Measurements from ENCODE around the gene PLEKHO2.

PLEKHO2 gene

DNA sequence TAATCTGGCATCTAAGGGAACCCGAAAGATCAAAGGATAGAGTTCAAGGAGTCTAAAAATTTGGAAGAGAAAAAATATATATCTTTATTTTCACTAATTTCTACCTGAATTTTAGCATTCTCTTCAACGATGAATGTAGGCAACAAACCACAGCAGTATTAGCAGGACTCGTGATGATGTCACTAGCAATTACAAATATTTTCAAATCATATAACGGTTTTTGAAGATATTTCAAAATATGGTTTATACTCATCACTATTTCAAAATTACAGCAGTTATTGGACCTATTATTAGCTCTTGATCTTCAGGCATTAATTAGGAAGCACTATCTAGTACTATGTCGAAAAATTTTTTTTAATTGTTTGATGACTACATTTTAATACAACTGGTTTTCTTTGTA is 43.0 kb downstream of the PLEKHO2 start:
- FAIRE-seq (no peak), DNase-seq (ENCODE audit: insufficient read length, low spot score) (no peak)
- TF ChIP-seq POLR2AphosphoS5 (IDR thresholded peaks at IDR 0.05; ENCODE audit: low read depth, low read length) (no peak), POU2F2 (IDR thresholded peaks at IDR 0.05; ENCODE audit: low read depth, low read length) (no peak), TAF1 (IDR thresholded peaks at IDR 0.05; ENCODE audit: low read depth, low read length) (no peak), PAX5 (IDR thresholded peaks at IDR 0.05; ENCODE audit: insufficient read depth, low read length, severe bottlenecking) (no peak), POLR2A (IDR thresholded peaks at IDR 0.05; ENCODE audit: low read depth, low read length) (no peak), SPI1 (IDR thresholded peaks at IDR 0.05; ENCODE audit: low read depth, low read length) (no peak)

DNA sequence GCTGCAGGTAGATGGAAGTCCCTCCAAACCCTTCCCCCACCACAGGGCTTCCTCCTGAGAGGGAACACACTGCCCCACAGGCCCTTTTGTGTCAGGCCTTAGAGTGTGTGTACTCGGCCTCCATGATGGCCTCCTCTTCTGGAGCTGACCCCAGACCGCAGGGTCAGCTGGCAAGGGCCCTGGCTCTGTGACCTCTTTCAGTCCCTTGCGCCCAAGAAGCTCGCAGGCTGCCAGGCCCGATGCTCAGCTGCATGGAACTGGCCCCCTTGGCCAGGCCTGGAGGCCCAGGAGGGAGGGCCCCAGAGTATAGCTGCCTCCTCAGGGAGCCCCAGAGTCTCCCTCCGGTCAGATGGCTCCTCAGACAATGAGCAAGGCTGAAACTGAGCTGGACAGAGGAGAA is 46.6 kb downstream of the PLEKHO2 start:
- FAIRE-seq: no peak
- TF ChIP-seq TAF1 (IDR thresholded peaks at IDR 0.05; ENCODE audit: low read depth, low read length) (no peak), POLR2A (IDR thresholded peaks at IDR 0.05; ENCODE audit: low read depth, low read length) (no peak), SPI1 (IDR thresholded peaks at IDR 0.05; ENCODE audit: low read depth, low read length) (no peak), POLR2AphosphoS5 (IDR thresholded peaks at IDR 0.05; ENCODE audit: low read depth, low read length) (no peak), POU2F2 (IDR thresholded peaks at IDR 0.05; ENCODE audit: low read depth, low read length) (no peak), PAX5 (IDR thresholded peaks at IDR 0.05; ENCODE audit: insufficient read depth, low read length, severe bottlenecking) (no peak)
- no peak for DNase-seq (ENCODE audit: insufficient read length, low spot score)

GRCh38 chr15:64891561-64891960 is 49.8 kb downstream of the PLEKHO2 start:
- TF ChIP-seq TAF1 (IDR thresholded peaks at IDR 0.05; ENCODE audit: low read depth, low read length): no peak
- no peak for TF ChIP-seq POU2F2 (IDR thresholded peaks at IDR 0.05; ENCODE audit: low read depth, low read length)
- no peak for TF ChIP-seq POLR2A (IDR thresholded peaks at IDR 0.05; ENCODE audit: low read depth, low read length)
- no peak for TF ChIP-seq PAX5 (IDR thresholded peaks at IDR 0.05; ENCODE audit: insufficient read depth, low read length, severe bottlenecking)
- peak; percentile 54 for TF ChIP-seq SPI1 (IDR thresholded peaks at IDR 0.05; ENCODE audit: low read depth, low read length)
- TF ChIP-seq POLR2AphosphoS5 (IDR thresholded peaks at IDR 0.05; ENCODE audit: low read depth, low read length): no peak
- DNase-seq (ENCODE audit: insufficient read length, low spot score): no peak
- no peak for FAIRE-seq

DNA sequence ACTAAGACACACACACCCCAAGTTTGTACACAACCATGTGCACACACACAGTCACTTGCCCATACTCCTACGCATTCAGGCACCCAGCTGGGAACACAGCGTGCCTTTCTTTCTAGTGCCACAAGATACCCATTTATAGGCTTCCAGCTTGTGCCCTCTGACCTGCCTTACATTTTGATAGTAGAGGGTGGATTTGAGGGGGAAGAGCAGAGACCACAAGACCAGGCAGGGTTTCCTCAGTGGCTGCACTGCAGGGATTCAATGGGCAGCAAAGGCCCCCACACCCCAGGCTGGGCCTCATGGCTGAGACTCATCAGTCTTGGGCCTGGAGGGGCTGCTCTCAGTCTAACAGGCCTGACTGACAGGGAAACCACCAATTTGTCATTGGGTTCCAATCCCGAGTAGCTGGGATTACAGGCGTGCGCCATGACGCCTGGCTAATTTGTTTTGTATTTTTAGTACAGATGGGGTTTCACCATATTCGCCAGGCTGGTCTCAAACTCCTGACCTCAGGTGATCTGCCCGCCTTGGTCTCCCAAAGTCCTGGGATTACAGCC is 51.2 kb downstream of the PLEKHO2 start:
- peak; percentile 68 for FAIRE-seq
- DNase-seq (ENCODE audit: insufficient read length, low spot score): no peak
- no peak for TF ChIP-seq POLR2AphosphoS5 (IDR thresholded peaks at IDR 0.05; ENCODE audit: low read depth, low read length)
- no peak for TF ChIP-seq POLR2A (IDR thresholded peaks at IDR 0.05; ENCODE audit: low read depth, low read length)
- no peak for TF ChIP-seq PAX5 (IDR thresholded peaks at IDR 0.05; ENCODE audit: insufficient read depth, low read length, severe bottlenecking)
- TF ChIP-seq POU2F2 (IDR thresholded peaks at IDR 0.05; ENCODE audit: low read depth, low read length): no peak
- TF ChIP-seq SPI1 (IDR thresholded peaks at IDR 0.05; ENCODE audit: low read depth, low read length): no peak
- no peak for TF ChIP-seq TAF1 (IDR thresholded peaks at IDR 0.05; ENCODE audit: low read depth, low read length)

GRCh38 chr15:64893481-64894394 is 52.0 kb downstream of the PLEKHO2 start:
- peak; percentile 96 for FAIRE-seq
- peak; percentile 62 for TF ChIP-seq POLR2AphosphoS5 (IDR thresholded peaks at IDR 0.05; ENCODE audit: low read depth, low read length)
- TF ChIP-seq PAX5 (IDR thresholded peaks at IDR 0.05; ENCODE audit: insufficient read depth, low read length, severe bottlenecking): peak; percentile 60
- peak; percentile 53; the same call in 1 of the 2 replicates for TF ChIP-seq SPI1 (IDR thresholded peaks at IDR 0.05; ENCODE audit: low read depth, low read length)
- peak; percentile 32; the same call in 1 of the 2 replicates for TF ChIP-seq POU2F2 (IDR thresholded peaks at IDR 0.05; ENCODE audit: low read depth, low read length)
- TF ChIP-seq POLR2A (IDR thresholded peaks at IDR 0.05; ENCODE audit: low read depth, low read length): peak; percentile 74
- TF ChIP-seq TAF1 (IDR thresholded peaks at IDR 0.05; ENCODE audit: low read depth, low read length): peak; percentile 57
- DNase-seq (ENCODE audit: insufficient read length, low spot score): peak; percentile 78

- TF ChIP-seq POLR2AphosphoS5 (IDR thresholded peaks at IDR 0.05; ENCODE audit: low read depth, low read length) (peak; percentile 71; the same call in 1 of the 2 replicates), POLR2A (IDR thresholded peaks at IDR 0.05; ENCODE audit: low read depth, low read length) (peak; percentile 59; the same call in 1 of the 2 replicates), PAX5 (IDR thresholded peaks at IDR 0.05; ENCODE audit: insufficient read depth, low read length, severe bottlenecking) (no peak), TAF1 (IDR thresholded peaks at IDR 0.05; ENCODE audit: low read depth, low read length) (no peak)
- FAIRE-seq (no peak), DNase-seq (ENCODE audit: insufficient read length, low spot score) (peak; percentile 59)
These were observed 52.8 kb downstream of the PLEKHO2 start for GRCh38 chr15:64894395-64895056.

- DNase-seq (ENCODE audit: insufficient read length, low spot score): peak; percentile 49
- peak; percentile 76 for FAIRE-seq
- no peak for TF ChIP-seq PAX5 (IDR thresholded peaks at IDR 0.05; ENCODE audit: insufficient read depth, low read length, severe bottlenecking)
- TF ChIP-seq POLR2A (IDR thresholded peaks at IDR 0.05; ENCODE audit: low read depth, low read length): peak; percentile 67
- TF ChIP-seq TAF1 (IDR thresholded peaks at IDR 0.05; ENCODE audit: low read depth, low read length): no peak
- peak; percentile 98 for TF ChIP-seq POU2F2 (IDR thresholded peaks at IDR 0.05; ENCODE audit: low read depth, low read length)
- peak; percentile 39; the same call in 1 of the 2 replicates for TF ChIP-seq SPI1 (IDR thresholded peaks at IDR 0.05; ENCODE audit: low read depth, low read length)
- no peak for TF ChIP-seq POLR2AphosphoS5 (IDR thresholded peaks at IDR 0.05; ENCODE audit: low read depth, low read length)
These were observed 53.8 kb downstream of the PLEKHO2 start for GRCh38 chr15:64895285-64896065.

GRCh38 chr15:64896371-64897069 is 54.8 kb downstream of the PLEKHO2 start:
- FAIRE-seq (no peak), DNase-seq (ENCODE audit: insufficient read length, low spot score) (no peak)
- TF ChIP-seq PAX5 (IDR thresholded peaks at IDR 0.05; ENCODE audit: insufficient read depth, low read length, severe bottlenecking) (no peak), POLR2AphosphoS5 (IDR thresholded peaks at IDR 0.05; ENCODE audit: low read depth, low read length) (no peak), POLR2A (IDR thresholded peaks at IDR 0.05; ENCODE audit: low read depth, low read length) (no peak), POU2F2 (IDR thresholded peaks at IDR 0.05; ENCODE audit: low read depth, low read length) (no peak), SPI1 (IDR thresholded peaks at IDR 0.05; ENCODE audit: low read depth, low read length) (no peak), TAF1 (IDR thresholded peaks at IDR 0.05; ENCODE audit: low read depth, low read length) (no peak)
